H1 (cell line): ENCODE measurements around the gene KDM6A. TPM values are rescaled to one million over a fixed set of nuclear protein-coding genes. Genes with fewer than 3 reads are reported as not detected.

Source experiments
- CTCF ChIA-PET: fragments of 300-600 bp; sonication (Branson Sonifier 250); formaldehyde crosslinking; loops from one replicate; lab custom pipeline; 2021; ENCODE audit not compliant: partially characterized antibody; lab: Charles Lee
- POLR2A ChIA-PET: fragments of 300-600 bp; sonication (Branson Sonifier 250); formaldehyde crosslinking; loops from one replicate; lab custom pipeline; 2021; ENCODE audit warnings: inconsistent platforms; ENCODE audit not compliant: partially characterized antibody; lab: Charles Lee
- DNase-seq, 2 experiments: peaks; one replicate each; pipeline versions ENCODE4 v3.0.0 to v3.0.0-alpha.2; 2010 to 2022; ENCODE audit warnings: low spot score in 2 of 2, low read depth in 1 of 2, mixed read lengths in 1 of 2
- FAIRE-seq: peaks from 2 replicates; lab custom pipeline; 2011; peaks lifted over from hg19 to GRCh38; lab: Jason Lieb, UNC
- H2AFZ ChIP-seq: 2 replicates; pipeline ENCODE4 v1.8.1; 2012; ENCODE audit warnings: low read length, inconsistent platforms
- H2AK5ac ChIP-seq: 2 replicates; pipeline ENCODE4 v1.6.1; 2013; ENCODE audit warnings: low read depth, low read length
- H2BK120ac ChIP-seq: replicated peaks from 2 replicates; pipeline ENCODE3; 2013; ENCODE audit warnings: low read depth, low read length, inconsistent platforms
- H2BK12ac ChIP-seq: 2 replicates; pipeline ENCODE4 v1.6.1; 2013; ENCODE audit warnings: low read depth, low read length
- H2BK15ac ChIP-seq: 2 replicates; pipeline ENCODE4 v1.6.1; 2013; ENCODE audit warnings: low read length
- H2BK20ac ChIP-seq: 2 replicates; pipeline ENCODE4 v1.6.1; 2013; ENCODE audit warnings: low read length
- H2BK5ac ChIP-seq: 2 replicates; pipeline ENCODE4 v1.6.1; 2013; ENCODE audit warnings: low read depth, low read length
- H3K14ac ChIP-seq: 2 replicates; pipeline ENCODE4 v1.6.1; 2013; ENCODE audit warnings: inconsistent platforms; ENCODE audit not compliant: insufficient read length
- H3K18ac ChIP-seq: 2 replicates; pipeline ENCODE4 v1.6.1; 2013; ENCODE audit warnings: low read length; ENCODE audit errors: extremely low read depth
- H3K23ac ChIP-seq: 2 replicates; pipeline ENCODE4 v1.6.1; 2013; ENCODE audit warnings: inconsistent platforms; ENCODE audit not compliant: insufficient read length
- H3K23me2 ChIP-seq: 2 replicates; pipeline ENCODE4 v1.6.1; 2013; ENCODE audit warnings: low read depth, low read length
- H3K27ac ChIP-seq: 2 replicates; pipeline ENCODE4 v1.6.1; 2011; ENCODE audit warnings: low read depth, low read length, inconsistent platforms
- H3K27me3 ChIP-seq, 4 experiments: replicated peaks in 1 of 4; 1 replicate in 1 of 4; 2 replicates in 3 of 4; pipeline versions ENCODE4 v1.6.1 to v1.8.1; 2011 to 2013; ENCODE audit warnings: low read length in 3 of 4, mild to moderate bottlenecking in 3 of 4, inconsistent platforms in 2 of 4, mixed read lengths in 2 of 4, moderate library complexity in 1 of 4; ENCODE audit not compliant: control insufficient read depth in 3 of 4, insufficient read depth in 3 of 4; ENCODE audit errors: extremely low read depth in 1 of 4
- H3K36me3 ChIP-seq, 4 experiments: 2 replicates each; pipeline versions ENCODE4 v1.6.1 to v1.8.1; 2011 to 2013; ENCODE audit warnings: mild to moderate bottlenecking in 4 of 4, low read length in 3 of 4, moderate library complexity in 2 of 4, control low read depth in 1 of 4, inconsistent platforms in 1 of 4; ENCODE audit not compliant: insufficient read depth in 4 of 4, control insufficient read depth in 2 of 4
- H3K4ac ChIP-seq: replicated peaks from 2 replicates; pipeline ENCODE3; 2013; ENCODE audit warnings: low read length, low read depth, mixed read lengths, inconsistent platforms; ENCODE audit not compliant: insufficient read length
- H3K4me1 ChIP-seq, 4 experiments: replicated peaks in 1 of 4; 1 replicate in 1 of 4; 2 replicates in 3 of 4; pipeline versions ENCODE4 v1.6.1 to v1.8.1; 2011 to 2013; ENCODE audit warnings: low read length in 3 of 4, inconsistent platforms in 2 of 4, mixed read lengths in 1 of 4; ENCODE audit not compliant: insufficient read depth in 4 of 4, control insufficient read depth in 3 of 4
- H3K4me2 ChIP-seq, 2 experiments: 2 replicates each; pipeline versions ENCODE4 v1.6.1 to v1.8.1; 2011 to 2013; ENCODE audit warnings: low read depth in 2 of 2, low read length in 2 of 2, control low read depth in 1 of 2, inconsistent platforms in 1 of 2, mild to moderate bottlenecking in 1 of 2; ENCODE audit not compliant: insufficient read depth in 1 of 2
- H3K4me3 ChIP-seq, 4 experiments: fragments of 200-600, 300-600 bp in 1 of 4; sonication (generic), shearing (Covaris generic), sonication (Bioruptor Twin) in 1 of 4; 2 replicates each; pipeline versions ENCODE4 v1.5.1 to v1.8.1; 2011 to 2016; ENCODE audit warnings: low read length in 4 of 4, low read depth in 3 of 4, control low read depth in 2 of 4, inconsistent platforms in 2 of 4, mild to moderate bottlenecking in 2 of 4, mixed read lengths in 1 of 4, moderate library complexity in 1 of 4; ENCODE audit not compliant: insufficient read depth in 2 of 4; ENCODE audit errors: extremely low read depth in 1 of 4
- H3K56ac ChIP-seq: replicated peaks from 2 replicates; pipeline ENCODE3; 2013; ENCODE audit warnings: low read depth, mild to moderate bottlenecking, mixed read lengths, low read length, inconsistent platforms; ENCODE audit not compliant: insufficient read length
- H3K79me1 ChIP-seq: 2 replicates; pipeline ENCODE4 v1.6.1; 2013; ENCODE audit warnings: low read depth, low read length, control low read depth
- H3K79me2 ChIP-seq, 2 experiments: 2 replicates each; pipeline versions ENCODE4 v1.6.1 to v1.8.1; 2012 to 2013; ENCODE audit warnings: low read length in 2 of 2, mild to moderate bottlenecking in 2 of 2, inconsistent platforms in 1 of 2; ENCODE audit not compliant: insufficient read depth in 2 of 2, control insufficient read depth in 1 of 2
- H3K9ac ChIP-seq, 4 experiments: replicated peaks in 1 of 4; 1 replicate in 1 of 4; 2 replicates in 3 of 4; pipeline versions ENCODE4 v1.6.1 to v1.8.1; 2011 to 2013; ENCODE audit warnings: low read depth in 3 of 4, low read length in 3 of 4, control low read depth in 2 of 4, mild to moderate bottlenecking in 2 of 4, moderate library complexity in 2 of 4, inconsistent platforms in 1 of 4; ENCODE audit errors: extremely low read depth in 1 of 4
- H3K9me3 ChIP-seq, 2 experiments: 2 replicates each; pipeline versions ENCODE4 v1.6.1 to v1.8.1; 2012 to 2013; ENCODE audit warnings: mild to moderate bottlenecking in 2 of 2, moderate library complexity in 2 of 2, control low read depth in 1 of 2, inconsistent platforms in 1 of 2, low read depth in 1 of 2, low read length in 1 of 2, mixed read lengths in 1 of 2; ENCODE audit not compliant: insufficient read depth in 2 of 2
- H4K20me1 ChIP-seq, 2 experiments: replicated peaks in 1 of 2; 2 replicates each; pipeline versions ENCODE3 to v1.8.1; 2011 to 2013; ENCODE audit warnings: inconsistent platforms in 2 of 2, low read length in 2 of 2, mild to moderate bottlenecking in 1 of 2; ENCODE audit not compliant: insufficient read depth in 2 of 2, control insufficient read depth in 1 of 2
- H4K5ac ChIP-seq: 2 replicates; pipeline ENCODE4 v1.6.1; 2013; ENCODE audit warnings: low read length, low read depth, mixed read lengths, inconsistent platforms; ENCODE audit not compliant: insufficient read length
- H4K8ac ChIP-seq: 2 replicates; pipeline ENCODE4 v1.8.0; 2013; ENCODE audit warnings: mild to moderate bottlenecking, moderate library complexity, low read length, inconsistent platforms; ENCODE audit not compliant: insufficient read depth; ENCODE audit errors: extremely low read depth
- H4K91ac ChIP-seq: replicated peaks from 2 replicates; pipeline ENCODE3; 2013; ENCODE audit warnings: low read length, mixed read lengths, inconsistent platforms; ENCODE audit not compliant: insufficient read length
- BRCA1 ChIP-seq: IDR thresholded peaks from 2 replicates; pipeline ENCODE4 v1.6.1; 2012; ENCODE audit warnings: low read depth, low read length, improper control_type of control experiment
- JUND ChIP-seq: IDR thresholded peaks from 2 replicates; pipeline ENCODE4 v1.6.1; 2011; ENCODE audit warnings: mild to moderate bottlenecking, improper control_type of control experiment, low read length
- KDM5A ChIP-seq: fragments of 200-600 bp; IDR thresholded peaks from 2 replicates; pipeline ENCODE4 v1.7.1; 2012; ENCODE audit warnings: mild to moderate bottlenecking, low read length, inconsistent platforms, mixed read lengths
- RBBP5 ChIP-seq: IDR thresholded peaks from 2 replicates; pipeline ENCODE4 v1.7.1; 2012; ENCODE audit warnings: low read depth, mild to moderate bottlenecking, inconsistent platforms, low read length, moderate library complexity, borderline replicate concordance
- RNF2 ChIP-seq: fragments of 200-900, 300-1000 bp; sonication (generic); IDR thresholded peaks from 2 replicates; pipeline ENCODE4 v1.7.1; 2016; ENCODE audit warnings: borderline replicate concordance, low read depth, mild to moderate bottlenecking, antibody characterized with exemption, low read length; ENCODE audit not compliant: poor library complexity, severe bottlenecking; ENCODE audit errors: missing control alignments
- SP1 ChIP-seq: IDR thresholded peaks from 2 replicates; pipeline ENCODE4 v1.6.1; 2011; ENCODE audit warnings: low read depth, low read length
- TAF1 ChIP-seq: IDR thresholded peaks from 2 replicates; pipeline ENCODE4 v1.6.1; 2011; ENCODE audit warnings: mild to moderate bottlenecking, low read depth, low read length
- YY1 ChIP-seq: IDR thresholded peaks from 2 replicates; pipeline ENCODE4 v1.6.1; 2011; ENCODE audit warnings: low read depth, mild to moderate bottlenecking, low read length
- WGBS, 2 experiments: shearing (Covaris generic) in 1 of 2; methylation state at CpG; one replicate each; pipeline versions ENCODE4 v1.1.6 to v1.1.7; 2013 to 2015; ENCODE audit warnings: low lambda C conversion rate in 2 of 2, mixed read lengths in 2 of 2, inconsistent platforms in 1 of 2, low coverage in 1 of 2, missing lambda C conversion rate in 1 of 2; ENCODE audit not compliant: insufficient replicate concordance in 2 of 2, insufficient coverage in 1 of 2, insufficient read length in 1 of 2; ENCODE audit errors: extremely low coverage in 1 of 2, missing lambda C conversion rate in 1 of 2; 5-methylcytosine and 5-hydroxymethylcytosine counted together
- polyA plus RNA-seq, 7 experiments: library from polyadenylated mRNA; depleted of rRNA in 3 of 7; stranded (reverse) in 5 of 7; unstranded in 2 of 7; fragments of >200 nt in 5 of 7; fragments of 200-250 nt in 2 of 7; gene quantifications; 1 replicate in 5 of 7; 2 replicates in 1 of 7; 4 replicates in 1 of 7; pipeline versions ENCODE4 v1.2.1 to v1.2.3, GENCODE V29; 2011 to 2013; ENCODE audit warnings: missing spikeins in 2 of 7, mixed read lengths in 2 of 7
- total RNA-seq: library from RNA; stranded (reverse); fragmentation: NEBNext Ultra II Directional; extraction: Animal tissue kit (Norgen Biotek cat#: 25700); gene quantifications from 2 replicates; pipeline ENCODE4 v1.2.1, GENCODE V29; 2021
- TF ChIP-seq, protein P1 (sequence below): IDR thresholded peaks from 2 replicates; pipeline ENCODE4 v1.6.1; 2012; ENCODE audit warnings: inconsistent platforms

The KDM6A gene
- total and polyA plus RNA-seq, 2 of the 8 experiments (the other 6 are each of a cell fraction or from before 2014, with no cell fraction given): 43.5 to 58.4 TPM

DNA sequence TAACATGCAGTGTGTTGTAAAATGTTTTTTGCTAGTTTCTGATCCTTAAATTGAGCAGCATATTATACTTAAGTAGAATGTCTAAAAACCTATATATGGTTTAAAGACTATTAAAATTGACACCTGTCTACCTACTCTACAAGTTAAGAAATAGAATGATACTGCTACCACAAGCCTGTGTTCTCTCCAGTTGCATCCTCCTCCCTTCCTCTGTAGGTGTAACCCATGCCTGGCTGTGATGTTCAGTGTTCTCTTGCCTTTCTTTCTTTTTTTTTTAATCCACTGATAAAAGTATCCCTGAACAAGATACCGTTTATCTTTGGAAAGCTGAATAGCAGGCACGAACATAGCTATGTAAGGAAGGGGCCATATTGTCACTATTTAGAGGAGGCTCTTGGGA lies 99.1 kb downstream of the KDM6A start:
- Histone ChIP-seq H3K4me2 (no peak overlapping the region), H3K79me1 (no peaks in the 10 kb centered on the region), H4K8ac (no peak overlapping the region), H3K14ac (no peak overlapping the region), H3K18ac (no peak overlapping the region), H2AFZ (no peak overlapping the region), H3K23ac (no peak overlapping the region), H3K23me2 (no peaks in the 10 kb centered on the region), H2BK5ac (no peak overlapping the region), H3K27ac (no peak overlapping the region), H4K20me1 (peaks cover 0 to 2% of the 10 kb centered on the region in 2 experiments), H3K4me3 (no peak overlapping the region), H4K91ac (no peak overlapping the region), H3K9me3 (no peaks in the 10 kb centered on the region), H3K27me3 (no peaks in the 10 kb centered on the region), H3K56ac (no peak overlapping the region), H2BK120ac (no peak overlapping the region), H2BK20ac (no peak overlapping the region), H3K9ac (no peak overlapping the region), H3K4ac (no peak overlapping the region), H3K36me3 (peaks cover 0 to 19% (median under 1%) of the 10 kb centered on the region in 4 experiments; a peak in 2 of 8 replicates), H3K4me1 (no peaks in the 10 kb centered on the region), H2BK15ac (no peak overlapping the region), H2AK5ac (no peak overlapping the region), H2BK12ac (no peak overlapping the region), H3K79me2 (peaks cover 3 to 96% of the 10 kb centered on the region in 2 experiments; a peak in 3 of 4 replicates), H4K5ac (no peak overlapping the region)
- CTCF ChIA-PET: no interaction called here
- no peak for DNase-seq
- WGBS, 2 experiments: 83% methylated on average over 2 of the region's 2 CpGs; no CpG with 5 or more reads in 1 of the 2 experiments
- no peak for FAIRE-seq
- TF ChIP-seq TAF1 (no peak), SP1 (no peak), YY1 (no peak), BRCA1 (no peak), JUND (no peak), RBBP5 (no peak), KDM5A (no peak), RNF2 (no peak)
- TF ChIP-seq, protein P1, sequence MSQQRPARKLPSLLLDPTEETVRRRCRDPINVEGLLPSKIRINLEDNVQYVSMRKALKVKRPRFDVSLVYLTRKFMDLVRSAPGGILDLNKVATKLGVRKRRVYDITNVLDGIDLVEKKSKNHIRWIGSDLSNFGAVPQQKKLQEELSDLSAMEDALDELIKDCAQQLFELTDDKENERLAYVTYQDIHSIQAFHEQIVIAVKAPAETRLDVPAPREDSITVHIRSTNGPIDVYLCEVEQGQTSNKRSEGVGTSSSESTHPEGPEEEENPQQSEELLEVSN: no peak
- POLR2A ChIA-PET: no interaction called here
